Ectodermal cell (in vitro differentiated cells): Measurements from ENCODE around the gene TH.
"Not testable (repeated sequence)": the region's sequence is repeated elsewhere in the genome, so short reads cannot be mapped to it uniquely, and the experiment has no call there.

Experiments
- H3K27ac ChIP-seq: 2 replicates; pipeline ENCODE4 v1.7.0; 2013; ENCODE audit warnings: mild to moderate bottlenecking, low read depth, low read length; ENCODE audit not compliant: insufficient read depth, poor library complexity, severe bottlenecking
- H3K27me3 ChIP-seq: 2 replicates; pipeline ENCODE4 v1.7.0; 2013; ENCODE audit warnings: mild to moderate bottlenecking, low read length; ENCODE audit not compliant: insufficient read depth, control insufficient read depth, poor library complexity, severe bottlenecking
- H3K36me3 ChIP-seq: one replicate; pipeline ENCODE4 v1.7.0; 2013; ENCODE audit warnings: low read length; ENCODE audit not compliant: control insufficient read depth, insufficient read depth
- H3K4me1 ChIP-seq: one replicate; pipeline ENCODE4 v1.7.0; 2013; ENCODE audit warnings: low read length; ENCODE audit not compliant: control insufficient read depth, insufficient read depth
- H3K4me3 ChIP-seq: 2 replicates; pipeline ENCODE4 v1.7.0; 2013; ENCODE audit warnings: low read depth, low read length, control low read depth; ENCODE audit not compliant: insufficient read depth
- H3K9me3 ChIP-seq: 2 replicates; pipeline ENCODE4 v1.7.0; 2013; ENCODE audit warnings: mild to moderate bottlenecking, low read length, moderate library complexity; ENCODE audit not compliant: control insufficient read depth
- WGBS, 2 experiments: methylation state at CpG; one replicate each; pipeline ENCODE4 v1.1.7; 2013; ENCODE audit warnings: missing lambda C conversion rate in 2 of 2; 5-methylcytosine and 5-hydroxymethylcytosine counted together

Gene TH

DNA sequence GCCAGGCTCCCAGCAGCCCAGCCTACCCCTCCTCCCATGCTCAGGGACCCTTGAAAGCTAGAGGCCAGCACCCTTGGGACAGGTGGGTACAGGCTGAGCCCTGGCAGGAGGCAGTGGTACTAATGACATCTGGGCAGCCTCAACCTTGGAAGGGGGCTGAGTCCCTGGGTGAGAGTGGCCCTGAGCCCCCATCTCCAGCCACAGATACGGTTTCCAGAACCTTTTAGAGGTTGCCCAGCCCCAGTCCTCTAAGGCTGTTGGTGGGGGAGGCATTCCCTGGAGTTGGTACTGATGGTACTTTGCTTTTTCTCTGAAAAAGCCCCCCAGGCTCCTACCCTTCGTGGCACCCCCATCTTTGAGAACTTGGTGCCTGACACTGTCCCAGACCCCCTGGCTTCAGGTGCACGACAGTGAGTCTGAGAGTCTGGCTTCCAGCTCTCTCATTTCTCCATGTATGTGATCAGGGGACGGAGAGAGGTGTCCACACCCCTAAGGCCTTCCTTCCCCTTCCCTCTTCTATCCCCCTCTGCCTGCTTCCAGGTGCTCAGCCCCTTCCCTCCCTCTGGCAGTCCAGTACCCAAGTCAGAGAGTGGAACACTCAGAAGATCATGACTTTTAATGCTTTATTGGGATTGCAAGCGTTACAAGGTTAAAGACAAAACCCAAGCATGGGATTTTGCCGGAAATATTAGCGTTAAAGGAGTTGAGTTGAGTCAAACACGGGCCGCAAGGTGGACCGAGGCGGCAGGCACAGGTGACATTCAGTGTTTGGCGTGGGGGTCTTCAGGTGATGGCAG lies 42.9 kb downstream of the TH start:
- WGBS, 2 experiments = 93% methylated on average over 12 of the region's 12 CpGs

DNA sequence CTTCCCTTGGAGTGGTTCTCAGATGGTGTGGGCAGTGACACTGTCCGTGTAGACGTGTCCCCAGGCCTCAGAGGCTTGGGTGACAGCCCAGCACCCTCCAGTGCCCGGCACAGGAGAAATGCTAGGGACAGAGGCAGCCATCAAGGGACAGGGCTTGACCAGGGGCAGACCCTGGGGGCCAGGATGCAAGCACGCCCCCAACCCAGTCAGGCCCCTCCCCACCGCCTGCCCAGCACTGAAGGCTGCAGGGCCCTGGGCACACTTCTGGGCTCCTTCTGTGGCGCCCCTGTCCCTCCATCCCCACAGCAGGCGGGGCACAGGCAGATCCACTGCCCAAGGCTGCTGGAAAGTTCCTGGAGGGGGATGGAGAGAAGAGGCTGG lies 43.5 kb downstream of the TH start:
- Histone ChIP-seq H3K4me1 (no peaks in the 10 kb centered on the region), H3K27ac (no peak overlapping the region), H3K27me3 (peaks cover 6% of the 10 kb centered on the region), H3K9me3 (no peaks in the 10 kb centered on the region), H3K4me3 (no peak overlapping the region), H3K36me3 (no peaks in the 10 kb centered on the region)
- WGBS, 2 experiments = 90 to 91% methylated on average over 7 of the region's 7 CpGs

More for the DNA sequence above, 42.9 kb downstream of the TH start:
- H3K27me3 ChIP-seq = peaks cover 12% of the 10 kb centered on the region
- no peak overlapping the region for H3K4me3 ChIP-seq
- no peaks in the 10 kb centered on the region for H3K36me3 ChIP-seq
- no peak overlapping the region for H3K27ac ChIP-seq
- H3K9me3 ChIP-seq = no peaks in the 10 kb centered on the region
- no peaks in the 10 kb centered on the region for H3K4me1 ChIP-seq

DNA sequence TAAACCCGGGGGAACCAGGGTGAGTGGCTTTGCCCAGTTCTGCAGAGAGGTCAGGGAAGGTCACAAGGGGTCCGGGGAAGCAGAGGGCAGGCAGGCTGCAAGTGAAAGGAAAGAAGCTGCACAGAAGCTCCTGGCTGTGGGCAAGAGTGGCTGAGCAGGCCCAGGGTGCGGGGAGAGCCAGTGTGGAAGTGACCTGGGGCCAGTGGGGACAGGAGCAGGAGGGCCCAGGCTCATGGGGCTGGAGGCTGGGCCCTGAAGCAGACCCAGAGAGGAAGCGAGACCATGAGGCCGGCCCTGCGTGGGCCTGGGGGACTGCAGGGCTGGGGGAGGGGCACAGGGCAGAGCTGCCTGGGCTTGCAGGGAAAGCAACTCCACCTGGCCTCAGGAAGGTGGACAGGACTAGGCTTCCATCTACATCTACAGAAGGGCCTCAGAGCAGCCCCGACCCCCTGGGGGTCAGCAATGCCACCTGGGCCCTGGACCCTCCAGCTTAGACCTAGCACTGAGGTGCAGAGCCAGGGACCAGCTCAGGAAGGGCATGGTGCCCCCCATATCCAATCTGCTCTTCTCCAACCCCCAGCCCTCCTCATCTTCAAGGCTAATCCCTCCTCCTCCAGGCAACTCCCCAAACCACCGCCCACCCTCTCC lies 44.0 kb downstream of the TH start:
- WGBS, 2 experiments = 82 to 85% methylated on average over 8 of the region's 8 CpGs
- no peaks in the 10 kb centered on the region for H3K36me3 ChIP-seq
- no peaks in the 10 kb centered on the region for H3K9me3 ChIP-seq
- no peak overlapping the region for H3K27ac ChIP-seq
- H3K4me3 ChIP-seq = no peak overlapping the region
- H3K4me1 ChIP-seq = peaks cover 2% of the 10 kb centered on the region
- H3K27me3 ChIP-seq = peaks cover under 1% of the 10 kb centered on the region

GRCh38 chr11:2126520-2127085 lies 45.0 kb downstream of the TH start:
- WGBS, 2 experiments = 85 to 87% methylated on average over 2 of the region's 2 CpGs
- H3K27ac ChIP-seq = no peak overlapping the region
- H3K4me1 ChIP-seq = peaks cover 10% of the 10 kb centered on the region
- H3K9me3 ChIP-seq = no peaks in the 10 kb centered on the region
- no peaks in the 10 kb centered on the region for H3K27me3 ChIP-seq
- H3K4me3 ChIP-seq = no peak overlapping the region
- H3K36me3 ChIP-seq = no peaks in the 10 kb centered on the region

- 87 to 92% methylated on average over 8 of the region's 10 CpGs for WGBS, 2 experiments
- H3K36me3 ChIP-seq, H3K4me3 ChIP-seq, H3K27ac ChIP-seq, H3K9me3 ChIP-seq, H3K27me3 ChIP-seq: not testable (repeated sequence)
- H3K4me1 ChIP-seq = peaks cover 13% of the 10 kb centered on the region
These were observed 46.7 kb downstream of the TH start for GRCh38 chr11:2124736-2125484.

DNA sequence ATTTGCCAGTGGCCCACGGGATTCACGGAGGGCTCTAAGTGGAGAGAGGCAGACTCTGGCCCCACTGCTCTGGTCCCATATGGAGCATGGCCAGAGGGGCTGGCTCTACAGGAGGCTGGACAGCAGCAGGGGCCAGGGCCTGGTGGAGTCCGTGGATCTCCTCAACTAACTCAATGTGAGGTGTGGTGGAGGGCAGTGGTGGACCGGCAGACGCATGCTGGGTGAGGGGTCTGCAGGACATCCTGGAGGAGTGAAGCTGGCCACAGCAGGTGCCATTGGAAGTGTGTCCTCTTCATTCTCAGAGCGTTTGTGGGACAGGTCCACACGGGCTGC lies 48.0 kb downstream of the TH start:
- Histone ChIP-seq H3K4me3 (no peak overlapping the region), H3K27ac (no peak overlapping the region), H3K4me1 (peaks cover 13% of the 10 kb centered on the region), H3K27me3 (no peaks in the 10 kb centered on the region), H3K36me3 (no peaks in the 10 kb centered on the region), H3K9me3 (no peaks in the 10 kb centered on the region)
- WGBS, 2 experiments = 91% methylated on average over 7 of the region's 7 CpGs

DNA sequence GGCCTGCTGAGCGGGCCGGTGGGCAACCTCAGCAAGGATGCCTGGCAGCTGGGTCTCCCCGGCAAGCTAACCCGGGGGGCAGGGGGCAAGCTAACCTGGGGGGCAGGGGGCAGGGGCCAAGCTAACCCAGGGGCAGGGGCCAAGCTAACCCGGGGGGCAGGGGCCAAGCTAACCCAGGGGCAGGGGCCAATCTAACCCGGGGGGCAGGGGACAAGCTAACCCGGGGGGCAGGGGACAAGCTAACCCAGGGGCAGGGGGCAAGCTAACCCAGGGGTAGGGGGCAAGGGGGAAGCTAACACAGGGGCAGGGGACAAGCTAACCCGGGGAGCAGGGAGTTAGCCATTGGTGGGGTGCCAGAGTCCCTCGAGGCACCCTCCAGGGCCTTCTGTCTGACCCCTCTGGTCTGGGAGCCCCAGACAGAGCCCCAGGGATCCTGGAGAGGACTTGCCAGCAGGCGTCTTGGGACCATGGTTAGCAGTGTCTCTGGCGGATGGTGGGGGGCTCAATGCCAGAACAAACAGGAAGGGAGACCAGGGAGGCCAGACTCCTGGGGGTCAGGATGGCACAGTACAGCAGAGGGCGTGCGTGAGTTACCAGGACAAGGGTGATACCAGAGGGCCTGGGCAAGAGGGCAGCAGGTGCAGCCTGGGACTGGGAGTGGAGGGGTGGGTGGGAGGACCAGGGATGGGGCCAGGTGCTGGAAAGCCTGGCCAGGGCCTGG lies 48.5 kb downstream of the TH start:
- 93% methylated on average over 13 of the region's 13 CpGs for WGBS, 2 experiments

DNA sequence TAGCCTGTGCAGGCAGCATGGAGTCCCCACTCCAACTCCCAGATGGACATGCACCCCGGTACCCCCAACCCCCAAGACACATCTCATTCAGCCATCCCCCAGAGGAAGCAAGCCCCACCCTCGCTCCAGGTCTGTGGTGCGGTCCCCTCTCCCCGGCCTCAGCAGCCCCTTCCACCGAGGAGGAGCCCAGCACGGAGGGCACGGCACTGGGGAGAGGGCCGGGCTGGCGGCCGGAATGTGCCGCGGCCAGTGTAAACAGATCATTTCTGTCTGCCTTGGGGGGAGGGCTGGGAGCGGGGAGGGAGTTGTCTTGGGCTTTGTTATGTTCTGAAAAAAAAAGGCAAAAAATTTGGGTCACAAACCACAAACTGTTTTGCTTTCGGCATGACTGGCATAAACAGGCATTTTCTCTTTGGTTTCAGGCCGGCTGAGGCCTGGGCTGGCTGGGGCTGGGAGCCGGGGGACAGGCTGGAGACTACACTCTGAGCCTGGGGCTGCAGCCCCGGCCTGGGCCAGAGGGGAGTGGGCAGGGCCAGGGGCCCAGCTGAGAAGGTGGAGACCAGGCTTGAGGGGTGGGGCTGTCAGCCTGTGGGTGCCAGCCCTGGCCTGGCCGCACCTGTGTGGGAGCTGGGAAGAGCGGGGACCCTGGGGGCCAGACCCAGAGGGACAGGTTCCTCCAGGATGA lies 49.3 kb downstream of the TH start:
- Histone ChIP-seq H3K9me3 (no peaks in the 10 kb centered on the region), H3K4me1 (peaks cover 13% of the 10 kb centered on the region), H3K27me3 (no peaks in the 10 kb centered on the region), H3K4me3 (no peak overlapping the region), H3K36me3 (no peaks in the 10 kb centered on the region), H3K27ac (no peak overlapping the region)
- WGBS, 2 experiments = 47 to 57% methylated on average over 19 of the region's 19 CpGs

More for the DNA sequence above, 48.5 kb downstream of the TH start:
- Histone ChIP-seq H3K27ac (no peak overlapping the region), H3K9me3 (no peaks in the 10 kb centered on the region), H3K4me3 (no peak overlapping the region), H3K27me3 (no peaks in the 10 kb centered on the region), H3K4me1 (peaks cover 13% of the 10 kb centered on the region), H3K36me3 (no peaks in the 10 kb centered on the region)

GRCh38 chr11:2121227-2122130 lies 50.1 kb downstream of the TH start:
- no peaks in the 10 kb centered on the region for H3K36me3 ChIP-seq
- H3K27me3 ChIP-seq = no peaks in the 10 kb centered on the region
- 91 to 93% methylated on average over 21 of the region's 21 CpGs for WGBS, 2 experiments
- H3K4me3 ChIP-seq = no peak overlapping the region
- H3K4me1 ChIP-seq = peaks cover 13% of the 10 kb centered on the region
- no peaks in the 10 kb centered on the region for H3K9me3 ChIP-seq
- H3K27ac ChIP-seq = no peak overlapping the region
